Endothelial cell of umbilical vein (primary cell): Measurements from ENCODE around the gene BIRC2. TPM values are rescaled to one million over a fixed set of nuclear protein-coding genes. Genes with fewer than 3 reads are reported as not detected.

ENCODE experiments used
- BruUV-seq: library from RNA; stranded (reverse); fragments of 400-500 nt; replicated peaks from 2 replicates; lab custom pipeline; 2021; lab: Mats Ljungman, UMichigan
- CTCF ChIA-PET: fragments of 300-600, 350-600 bp; sonication (Branson Sonifier 250); formaldehyde crosslinking; loops from one replicate; lab custom pipeline; 2021; ENCODE audit warnings: antibody characterized with exemption, inconsistent platforms; lab: Charles Lee
- POLR2A ChIA-PET: fragments of 300-600, 350-600 bp; sonication (Branson Sonifier 250); formaldehyde crosslinking; loops from one replicate; lab custom pipeline; 2021; ENCODE audit warnings: antibody characterized with exemption, inconsistent platforms; lab: Charles Lee
- DNase-seq: peaks from one replicate; pipeline ENCODE4 v3.0.0-alpha.2; 2011; ENCODE audit warnings: low read depth, low spot score
- FAIRE-seq: peaks from 2 replicates; lab custom pipeline; 2011; peaks lifted over from hg19 to GRCh38; lab: Jason Lieb, UNC
- H2AFZ ChIP-seq: 2 replicates; pipeline ENCODE4 v1.6.0; 2012; ENCODE audit warnings: low read depth, low read length, control low read depth, inconsistent platforms
- H3K27ac ChIP-seq: 2 replicates; pipeline ENCODE4 v1.5.1; 2011; ENCODE audit warnings: low read depth, mild to moderate bottlenecking, control low read depth, low read length, moderate library complexity; ENCODE audit not compliant: insufficient read depth
- H3K27me3 ChIP-seq, 2 experiments: 2 replicates each; pipeline versions ENCODE4 v1.6.0 to v1.6.1; 2011; ENCODE audit warnings: low read length in 2 of 2, mixed read lengths in 1 of 2; ENCODE audit not compliant: control insufficient read depth in 2 of 2, insufficient read depth in 2 of 2
- H3K36me3 ChIP-seq, 2 experiments: 2 replicates in 1 of 2; 3 replicates in 1 of 2; pipeline ENCODE4 v1.5.1; 2011; ENCODE audit warnings: low read length in 2 of 2, mild to moderate bottlenecking in 1 of 2, moderate library complexity in 1 of 2; ENCODE audit not compliant: control insufficient read depth in 2 of 2, insufficient read depth in 2 of 2; ENCODE audit errors: extremely low read depth in 1 of 2
- H3K4me1 ChIP-seq: 3 replicates; pipeline ENCODE4 v1.5.1; 2011; ENCODE audit warnings: mild to moderate bottlenecking, low read length; ENCODE audit not compliant: control insufficient read depth, insufficient read depth; ENCODE audit errors: extremely low read depth
- H3K4me2 ChIP-seq: 2 replicates; pipeline ENCODE4 v1.6.1; 2011; ENCODE audit warnings: low read length, control low read depth, mixed read lengths; ENCODE audit not compliant: insufficient read depth
- H3K4me3 ChIP-seq, 3 experiments: fragments of 200-600 bp in 1 of 3; sonication (generic), shearing (Covaris generic) in 1 of 3; replicated peaks in 1 of 3; 2 replicates each; pipeline ENCODE4 v1.5.1; 2011 to 2016; ENCODE audit warnings: control low read depth in 3 of 3, low read length in 3 of 3, mild to moderate bottlenecking in 2 of 3, inconsistent platforms in 1 of 3, low read depth in 1 of 3, moderate library complexity in 1 of 3; ENCODE audit not compliant: insufficient read depth in 1 of 3
- H3K79me2 ChIP-seq: 2 replicates; pipeline ENCODE4 v1.6.0; 2012; ENCODE audit warnings: low read length, inconsistent platforms; ENCODE audit not compliant: control insufficient read depth, insufficient read depth
- H3K9ac ChIP-seq: replicated peaks from 2 replicates; pipeline ENCODE3; 2011; ENCODE audit warnings: low read length, control low read depth; ENCODE audit not compliant: insufficient read depth; ENCODE audit errors: extremely low read depth
- H3K9me1 ChIP-seq: replicated peaks from 3 replicates; pipeline ENCODE4 v1.6.0; 2011; ENCODE audit warnings: mild to moderate bottlenecking, low read length; ENCODE audit not compliant: control insufficient read depth, insufficient read depth; ENCODE audit errors: extremely low read depth
- H3K9me3 ChIP-seq: replicated peaks from 2 replicates; pipeline ENCODE4 v1.5.1; 2012; ENCODE audit warnings: low read length, inconsistent platforms; ENCODE audit not compliant: control insufficient read depth, insufficient read depth
- H4K20me1 ChIP-seq: replicated peaks from 2 replicates; pipeline ENCODE3; 2011; ENCODE audit warnings: mild to moderate bottlenecking, low read length; ENCODE audit not compliant: control insufficient read depth, insufficient read depth; ENCODE audit errors: extremely low read depth
- EZH2 ChIP-seq: IDR thresholded peaks from 2 replicates; pipeline ENCODE4 v1.6.1; 2012; ENCODE audit warnings: borderline replicate concordance, low read depth, mild to moderate bottlenecking, moderate library complexity, low read length, inconsistent platforms; ENCODE audit not compliant: severe bottlenecking
- FOS ChIP-seq: IDR thresholded peaks from 2 replicates; pipeline ENCODE4 v1.6.1; 2011; ENCODE audit warnings: mild to moderate bottlenecking, low read length, moderate library complexity, borderline replicate concordance; ENCODE audit not compliant: insufficient read depth
- GATA2 ChIP-seq: IDR thresholded peaks from 2 replicates; pipeline ENCODE4 v1.7.0; 2011; ENCODE audit warnings: low read depth, mild to moderate bottlenecking, moderate library complexity, mixed read lengths, low read length; ENCODE audit not compliant: insufficient read length, insufficient read depth
- JUN ChIP-seq: IDR thresholded peaks from 2 replicates; pipeline ENCODE4 v1.6.1; 2011; ENCODE audit warnings: borderline replicate concordance, low read depth; ENCODE audit not compliant: insufficient read length, insufficient read depth
- MYC ChIP-seq: IDR thresholded peaks from one replicate; pipeline ENCODE4 v1.6.1; 2011; ENCODE audit warnings: mild to moderate bottlenecking, low read depth, low read length
- POLR2A ChIP-seq: IDR thresholded peaks from 2 replicates; pipeline ENCODE4 v1.6.1; 2012; ENCODE audit warnings: low read depth, mild to moderate bottlenecking, control low read depth, low read length
- POLR2AphosphoS5 ChIP-seq: IDR thresholded peaks from 2 replicates; pipeline ENCODE4 v1.6.1; 2012; ENCODE audit warnings: low read depth, mild to moderate bottlenecking, control low read depth, low read length, moderate library complexity; ENCODE audit not compliant: insufficient read depth
- dilution Hi-C: fragments of 300-500 bp; cut with MboI; formaldehyde crosslinking; loops from one replicate; pipeline ENCODE4 v1.15.0; 2019; ENCODE audit warnings: low sequenced_read_pairs; ENCODE audit not compliant: extremely low pct_ligation_motif_present
- intact Hi-C: fragments of 100-400 bp; cut with micrococcal nuclease; formaldehyde crosslinking; loops from one replicate; pipeline ENCODE4 v1.10.0; 2022
- polyA plus RNA-seq, 4 experiments: library from polyadenylated mRNA; depleted of rRNA in 3 of 4; stranded (reverse) in 3 of 4; unstranded in 1 of 4; fragments of >200 nt; gene quantifications; 2 replicates each; pipeline versions ENCODE4 v1.2.1 to v1.2.3, GENCODE V29; 2011 to 2012; ENCODE audit warnings: missing spikeins in 1 of 4
- total RNA-seq: library from RNA; stranded (reverse); gene quantifications from 2 replicates; pipeline ENCODE4 v1.2.3, GENCODE V29; 2021
- TF ChIP-seq, protein P1 (sequence below): IDR thresholded peaks from 2 replicates; pipeline ENCODE4 v1.6.1; 2011; ENCODE audit not compliant: insufficient read depth, insufficient read length
- TF ChIP-seq, protein P2 (sequence below), 2 donors: IDR thresholded peaks; 1 replicate in 1 of 2; 2 replicates in 1 of 2; pipeline ENCODE4 v1.5.1; 2011; ENCODE audit warnings: low read length in 2 of 2, mild to moderate bottlenecking in 2 of 2, moderate library complexity in 2 of 2, control low read depth in 1 of 2, inconsistent platforms in 1 of 2, low read depth in 1 of 2; ENCODE audit not compliant: insufficient read depth in 1 of 2; ENCODE audit errors: extremely low read depth in 1 of 2

Gene BIRC2
- total and polyA plus RNA-seq, 2 donors (not counting 3 experiments of a cell fraction or from before 2014, with no cell fraction given) = 42.8 to 47.3 TPM

DNA sequence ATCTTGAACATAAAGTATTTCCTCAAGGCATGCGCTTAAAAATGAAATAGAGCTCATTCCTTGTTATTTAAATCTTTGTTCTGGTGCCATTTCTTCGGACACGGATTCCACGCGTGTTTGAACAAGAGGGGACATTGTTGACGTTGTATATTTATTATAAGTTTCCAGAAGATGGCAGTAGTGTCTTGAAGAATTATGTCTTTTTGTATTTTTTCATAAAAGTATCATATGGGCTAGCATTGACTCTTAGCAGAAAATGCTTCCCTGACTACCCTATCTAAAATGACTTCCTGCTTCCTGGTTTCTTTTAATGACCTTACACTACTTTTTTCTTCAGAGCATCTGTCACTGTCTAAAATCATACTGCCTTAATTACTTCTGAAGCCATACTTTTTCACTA is 20.4 kb downstream of the BIRC2 start:
- ChIA-PET POLR2A (no interaction called here), CTCF (interaction anchor here (0.7 to 3.8 kb wide), 34 partner anchors 8 to 690 kb away, joined by 3 to 58 read pairs (median 4); no protein-coding TSS in a partner anchor)
- H3K79me2 ChIP-seq = peaks cover 31% of the 10 kb centered on the region
- peak; percentile 4 for FAIRE-seq
- intact Hi-C loops = loop anchor here (1.0 kb wide), 1 partner anchor 128 kb away; no protein-coding TSS in a partner anchor
- dilution Hi-C loops = no loop called here
- no peak overlapping the region for H2AFZ ChIP-seq
- TF ChIP-seq POLR2AphosphoS5 (no peak), FOS (no peak), EZH2 (no peak), JUN (no peak), POLR2A (no peak), MYC (no peak), GATA2 (no peak)
- TF ChIP-seq, protein P1, sequence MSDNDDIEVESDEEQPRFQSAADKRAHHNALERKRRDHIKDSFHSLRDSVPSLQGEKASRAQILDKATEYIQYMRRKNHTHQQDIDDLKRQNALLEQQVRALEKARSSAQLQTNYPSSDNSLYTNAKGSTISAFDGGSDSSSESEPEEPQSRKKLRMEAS = no peak
- TF ChIP-seq, protein P2, sequence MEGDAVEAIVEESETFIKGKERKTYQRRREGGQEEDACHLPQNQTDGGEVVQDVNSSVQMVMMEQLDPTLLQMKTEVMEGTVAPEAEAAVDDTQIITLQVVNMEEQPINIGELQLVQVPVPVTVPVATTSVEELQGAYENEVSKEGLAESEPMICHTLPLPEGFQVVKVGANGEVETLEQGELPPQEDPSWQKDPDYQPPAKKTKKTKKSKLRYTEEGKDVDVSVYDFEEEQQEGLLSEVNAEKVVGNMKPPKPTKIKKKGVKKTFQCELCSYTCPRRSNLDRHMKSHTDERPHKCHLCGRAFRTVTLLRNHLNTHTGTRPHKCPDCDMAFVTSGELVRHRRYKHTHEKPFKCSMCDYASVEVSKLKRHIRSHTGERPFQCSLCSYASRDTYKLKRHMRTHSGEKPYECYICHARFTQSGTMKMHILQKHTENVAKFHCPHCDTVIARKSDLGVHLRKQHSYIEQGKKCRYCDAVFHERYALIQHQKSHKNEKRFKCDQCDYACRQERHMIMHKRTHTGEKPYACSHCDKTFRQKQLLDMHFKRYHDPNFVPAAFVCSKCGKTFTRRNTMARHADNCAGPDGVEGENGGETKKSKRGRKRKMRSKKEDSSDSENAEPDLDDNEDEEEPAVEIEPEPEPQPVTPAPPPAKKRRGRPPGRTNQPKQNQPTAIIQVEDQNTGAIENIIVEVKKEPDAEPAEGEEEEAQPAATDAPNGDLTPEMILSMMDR (IDR thresholded peaks at IDR 0.05; ENCODE audit: extremely low read depth in 1 of 2, insufficient read depth in 1 of 2, low read depth in 1 of 2, low read length in 2 of 2) = no peak
- H3K4me2 ChIP-seq = peak overlapping the region; percentile 42
- no peak overlapping the region for H3K27ac ChIP-seq
- no peaks in the 10 kb centered on the region for H4K20me1 ChIP-seq
- no peak overlapping the region for H3K4me3 ChIP-seq
- no peaks in the 10 kb centered on the region for H3K27me3 ChIP-seq
- H3K9ac ChIP-seq = no peak overlapping the region
- H3K4me1 ChIP-seq = peaks cover 9% of the 10 kb centered on the region
- DNase-seq = peak; percentile 66
- peaks cover 14 to 38% of the 10 kb centered on the region in 2 experiments for H3K36me3 ChIP-seq
- H3K9me1 ChIP-seq = no peaks in the 10 kb centered on the region
- no peaks in the 10 kb centered on the region for H3K9me3 ChIP-seq
- BruUV-seq = no TSS peak
